ENCODE data around the gene CLSTN2.

GRCh38 chr3:140159646-140160045, 224.7 kb downstream of the CLSTN2 start:
- TF ChIP-seq CTCF (conservative IDR thresholded peaks at IDR 0.05 in 1 of 2, IDR thresholded peaks at IDR 0.05 in 1 of 2; ENCODE audit: extremely low read depth in 1 of 2, insufficient read depth in 1 of 2, low read depth in 1 of 2, low read length in 2 of 2) (no peak), EZH2 (IDR thresholded peaks at IDR 0.05; ENCODE audit: borderline replicate concordance, low read length) (no peak)
